H1 (cell line): ENCODE measurements around the gene PLD5. TPM values are rescaled to one million over a fixed set of nuclear protein-coding genes. Genes with fewer than 3 reads are reported as not detected.

Experiments
- CTCF ChIA-PET: fragments of 300-600 bp; sonication (Branson Sonifier 250); formaldehyde crosslinking; loops from one replicate; lab custom pipeline; 2021; ENCODE audit not compliant: partially characterized antibody; lab: Charles Lee
- POLR2A ChIA-PET: fragments of 300-600 bp; sonication (Branson Sonifier 250); formaldehyde crosslinking; loops from one replicate; lab custom pipeline; 2021; ENCODE audit warnings: inconsistent platforms; ENCODE audit not compliant: partially characterized antibody; lab: Charles Lee
- DNase-seq, 2 experiments: peaks; one replicate each; pipeline versions ENCODE4 v3.0.0 to v3.0.0-alpha.2; 2010 to 2022; ENCODE audit warnings: low spot score in 2 of 2, low read depth in 1 of 2, mixed read lengths in 1 of 2
- FAIRE-seq: peaks from 2 replicates; lab custom pipeline; 2011; peaks lifted over from hg19 to GRCh38; lab: Jason Lieb, UNC
- H2AFZ ChIP-seq: 2 replicates; pipeline ENCODE4 v1.8.1; 2012; ENCODE audit warnings: low read length, inconsistent platforms
- H2AK5ac ChIP-seq: 2 replicates; pipeline ENCODE4 v1.6.1; 2013; ENCODE audit warnings: low read depth, low read length
- H2BK120ac ChIP-seq: replicated peaks from 2 replicates; pipeline ENCODE3; 2013; ENCODE audit warnings: low read depth, low read length, inconsistent platforms
- H2BK12ac ChIP-seq: 2 replicates; pipeline ENCODE4 v1.6.1; 2013; ENCODE audit warnings: low read depth, low read length
- H2BK15ac ChIP-seq: 2 replicates; pipeline ENCODE4 v1.6.1; 2013; ENCODE audit warnings: low read length
- H2BK20ac ChIP-seq: 2 replicates; pipeline ENCODE4 v1.6.1; 2013; ENCODE audit warnings: low read length
- H2BK5ac ChIP-seq: 2 replicates; pipeline ENCODE4 v1.6.1; 2013; ENCODE audit warnings: low read depth, low read length
- H3K14ac ChIP-seq: 2 replicates; pipeline ENCODE4 v1.6.1; 2013; ENCODE audit warnings: inconsistent platforms; ENCODE audit not compliant: insufficient read length
- H3K18ac ChIP-seq: 2 replicates; pipeline ENCODE4 v1.6.1; 2013; ENCODE audit warnings: low read length; ENCODE audit errors: extremely low read depth
- H3K23ac ChIP-seq: 2 replicates; pipeline ENCODE4 v1.6.1; 2013; ENCODE audit warnings: inconsistent platforms; ENCODE audit not compliant: insufficient read length
- H3K23me2 ChIP-seq: 2 replicates; pipeline ENCODE4 v1.6.1; 2013; ENCODE audit warnings: low read depth, low read length
- H3K27ac ChIP-seq: 2 replicates; pipeline ENCODE4 v1.6.1; 2011; ENCODE audit warnings: low read depth, low read length, inconsistent platforms
- H3K27me3 ChIP-seq, 4 experiments: replicated peaks in 1 of 4; 1 replicate in 1 of 4; 2 replicates in 3 of 4; pipeline versions ENCODE4 v1.6.1 to v1.8.1; 2011 to 2013; ENCODE audit warnings: low read length in 3 of 4, mild to moderate bottlenecking in 3 of 4, inconsistent platforms in 2 of 4, mixed read lengths in 2 of 4, moderate library complexity in 1 of 4; ENCODE audit not compliant: control insufficient read depth in 3 of 4, insufficient read depth in 3 of 4; ENCODE audit errors: extremely low read depth in 1 of 4
- H3K36me3 ChIP-seq, 4 experiments: 2 replicates each; pipeline versions ENCODE4 v1.6.1 to v1.8.1; 2011 to 2013; ENCODE audit warnings: mild to moderate bottlenecking in 4 of 4, low read length in 3 of 4, moderate library complexity in 2 of 4, control low read depth in 1 of 4, inconsistent platforms in 1 of 4; ENCODE audit not compliant: insufficient read depth in 4 of 4, control insufficient read depth in 2 of 4
- H3K4ac ChIP-seq: replicated peaks from 2 replicates; pipeline ENCODE3; 2013; ENCODE audit warnings: low read length, low read depth, mixed read lengths, inconsistent platforms; ENCODE audit not compliant: insufficient read length
- H3K4me1 ChIP-seq, 4 experiments: replicated peaks in 1 of 4; 1 replicate in 1 of 4; 2 replicates in 3 of 4; pipeline versions ENCODE4 v1.6.1 to v1.8.1; 2011 to 2013; ENCODE audit warnings: low read length in 3 of 4, inconsistent platforms in 2 of 4, mixed read lengths in 1 of 4; ENCODE audit not compliant: insufficient read depth in 4 of 4, control insufficient read depth in 3 of 4
- H3K4me2 ChIP-seq, 2 experiments: 2 replicates each; pipeline versions ENCODE4 v1.6.1 to v1.8.1; 2011 to 2013; ENCODE audit warnings: low read depth in 2 of 2, low read length in 2 of 2, control low read depth in 1 of 2, inconsistent platforms in 1 of 2, mild to moderate bottlenecking in 1 of 2; ENCODE audit not compliant: insufficient read depth in 1 of 2
- H3K4me3 ChIP-seq, 4 experiments: fragments of 200-600, 300-600 bp in 1 of 4; sonication (generic), shearing (Covaris generic), sonication (Bioruptor Twin) in 1 of 4; 2 replicates each; pipeline versions ENCODE4 v1.5.1 to v1.8.1; 2011 to 2016; ENCODE audit warnings: low read length in 4 of 4, low read depth in 3 of 4, control low read depth in 2 of 4, inconsistent platforms in 2 of 4, mild to moderate bottlenecking in 2 of 4, mixed read lengths in 1 of 4, moderate library complexity in 1 of 4; ENCODE audit not compliant: insufficient read depth in 2 of 4; ENCODE audit errors: extremely low read depth in 1 of 4
- H3K56ac ChIP-seq: replicated peaks from 2 replicates; pipeline ENCODE3; 2013; ENCODE audit warnings: low read depth, mild to moderate bottlenecking, mixed read lengths, low read length, inconsistent platforms; ENCODE audit not compliant: insufficient read length
- H3K79me1 ChIP-seq: 2 replicates; pipeline ENCODE4 v1.6.1; 2013; ENCODE audit warnings: low read depth, low read length, control low read depth
- H3K79me2 ChIP-seq, 2 experiments: 2 replicates each; pipeline versions ENCODE4 v1.6.1 to v1.8.1; 2012 to 2013; ENCODE audit warnings: low read length in 2 of 2, mild to moderate bottlenecking in 2 of 2, inconsistent platforms in 1 of 2; ENCODE audit not compliant: insufficient read depth in 2 of 2, control insufficient read depth in 1 of 2
- H3K9ac ChIP-seq, 4 experiments: replicated peaks in 1 of 4; 1 replicate in 1 of 4; 2 replicates in 3 of 4; pipeline versions ENCODE4 v1.6.1 to v1.8.1; 2011 to 2013; ENCODE audit warnings: low read depth in 3 of 4, low read length in 3 of 4, control low read depth in 2 of 4, mild to moderate bottlenecking in 2 of 4, moderate library complexity in 2 of 4, inconsistent platforms in 1 of 4; ENCODE audit errors: extremely low read depth in 1 of 4
- H3K9me3 ChIP-seq, 2 experiments: 2 replicates each; pipeline versions ENCODE4 v1.6.1 to v1.8.1; 2012 to 2013; ENCODE audit warnings: mild to moderate bottlenecking in 2 of 2, moderate library complexity in 2 of 2, control low read depth in 1 of 2, inconsistent platforms in 1 of 2, low read depth in 1 of 2, low read length in 1 of 2, mixed read lengths in 1 of 2; ENCODE audit not compliant: insufficient read depth in 2 of 2
- H4K20me1 ChIP-seq, 2 experiments: replicated peaks in 1 of 2; 2 replicates each; pipeline versions ENCODE3 to v1.8.1; 2011 to 2013; ENCODE audit warnings: inconsistent platforms in 2 of 2, low read length in 2 of 2, mild to moderate bottlenecking in 1 of 2; ENCODE audit not compliant: insufficient read depth in 2 of 2, control insufficient read depth in 1 of 2
- H4K5ac ChIP-seq: 2 replicates; pipeline ENCODE4 v1.6.1; 2013; ENCODE audit warnings: low read length, low read depth, mixed read lengths, inconsistent platforms; ENCODE audit not compliant: insufficient read length
- H4K8ac ChIP-seq: 2 replicates; pipeline ENCODE4 v1.8.0; 2013; ENCODE audit warnings: mild to moderate bottlenecking, moderate library complexity, low read length, inconsistent platforms; ENCODE audit not compliant: insufficient read depth; ENCODE audit errors: extremely low read depth
- H4K91ac ChIP-seq: replicated peaks from 2 replicates; pipeline ENCODE3; 2013; ENCODE audit warnings: low read length, mixed read lengths, inconsistent platforms; ENCODE audit not compliant: insufficient read length
- BCL11A ChIP-seq, 2 experiments: IDR thresholded peaks; one replicate each; pipeline ENCODE4 v1.6.1; 2011; ENCODE audit warnings: low read depth in 2 of 2, low read length in 2 of 2, mild to moderate bottlenecking in 2 of 2
- CBX8 ChIP-seq: fragments of 300-800, 300-1000 bp; sonication (generic); IDR thresholded peaks from 2 replicates; pipeline ENCODE4 v1.7.1; 2016; ENCODE audit warnings: low read depth, low read length, borderline replicate concordance
- GABPA ChIP-seq: IDR thresholded peaks from 2 replicates; pipeline ENCODE4 v1.6.1; 2011; ENCODE audit warnings: mild to moderate bottlenecking, low read length, moderate library complexity, borderline replicate concordance; ENCODE audit not compliant: insufficient read depth
- GTF2F1 ChIP-seq: IDR thresholded peaks from 2 replicates; pipeline ENCODE4 v1.6.1; 2012; ENCODE audit warnings: low read depth, low read length, improper control_type of control experiment, borderline replicate concordance
- JUN ChIP-seq: IDR thresholded peaks from 2 replicates; pipeline ENCODE4 v1.6.1; 2011; ENCODE audit warnings: low read depth, mild to moderate bottlenecking, improper control_type of control experiment, low read length
- KDM1A ChIP-seq: fragments of 200-600, 300-600 bp; sonication (generic); IDR thresholded peaks from 2 replicates; pipeline ENCODE4 v1.7.1; 2016; ENCODE audit warnings: mild to moderate bottlenecking, low read length, borderline replicate concordance
- KDM4A ChIP-seq: IDR thresholded peaks from one replicate; pipeline ENCODE4 v1.7.1; 2012; ENCODE audit warnings: low read depth, mild to moderate bottlenecking, moderate library complexity, low read length, inconsistent platforms; ENCODE audit not compliant: severe bottlenecking
- MAFK ChIP-seq: IDR thresholded peaks from 2 replicates; pipeline ENCODE4 v1.6.1; 2012; ENCODE audit warnings: low read depth, mild to moderate bottlenecking, improper control_type of control experiment, low read length
- PHF8 ChIP-seq: fragments of 200-600 bp; sonication (generic); conservative IDR thresholded peaks from 2 replicates; pipeline ENCODE4 v1.7.1; 2012; ENCODE audit warnings: low read depth, mild to moderate bottlenecking, inconsistent platforms, low read length, moderate library complexity
- SIX5 ChIP-seq: IDR thresholded peaks from 2 replicates; pipeline ENCODE4 v1.6.1; 2011; ENCODE audit warnings: mild to moderate bottlenecking, low read depth, low read length
- SP4 ChIP-seq: IDR thresholded peaks from 2 replicates; pipeline ENCODE4 v1.6.1; 2012; ENCODE audit warnings: low read length, inconsistent platforms
- YY1 ChIP-seq: IDR thresholded peaks from 2 replicates; pipeline ENCODE4 v1.6.1; 2011; ENCODE audit warnings: low read depth, mild to moderate bottlenecking, low read length
- ZNF274 ChIP-seq: IDR thresholded peaks from 2 replicates; pipeline ENCODE4 v1.7.0; 2012; ENCODE audit warnings: low read length, borderline replicate concordance; ENCODE audit errors: extremely low read depth
- WGBS, 2 experiments: shearing (Covaris generic) in 1 of 2; methylation state at CpG; one replicate each; pipeline versions ENCODE4 v1.1.6 to v1.1.7; 2013 to 2015; ENCODE audit warnings: low lambda C conversion rate in 2 of 2, mixed read lengths in 2 of 2, inconsistent platforms in 1 of 2, low coverage in 1 of 2, missing lambda C conversion rate in 1 of 2; ENCODE audit not compliant: insufficient replicate concordance in 2 of 2, insufficient coverage in 1 of 2, insufficient read length in 1 of 2; ENCODE audit errors: extremely low coverage in 1 of 2, missing lambda C conversion rate in 1 of 2; 5-methylcytosine and 5-hydroxymethylcytosine counted together
- polyA plus RNA-seq, 7 experiments: library from polyadenylated mRNA; depleted of rRNA in 3 of 7; stranded (reverse) in 5 of 7; unstranded in 2 of 7; fragments of >200 nt in 5 of 7; fragments of 200-250 nt in 2 of 7; gene quantifications; 1 replicate in 5 of 7; 2 replicates in 1 of 7; 4 replicates in 1 of 7; pipeline versions ENCODE4 v1.2.1 to v1.2.3, GENCODE V29; 2011 to 2013; ENCODE audit warnings: missing spikeins in 2 of 7, mixed read lengths in 2 of 7
- total RNA-seq: library from RNA; stranded (reverse); fragmentation: NEBNext Ultra II Directional; extraction: Animal tissue kit (Norgen Biotek cat#: 25700); gene quantifications from 2 replicates; pipeline ENCODE4 v1.2.1, GENCODE V29; 2021

Gene PLD5
- total and polyA plus RNA-seq, 2 of the 8 experiments (the other 6 are each of a cell fraction or from before 2014, with no cell fraction given): 0.86 to 8.5 TPM

GRCh38 chr1:242349636-242350035 is 174.9 kb downstream of the PLD5 start:
- no peaks in the 10 kb centered on the region for H3K23me2 ChIP-seq
- no peaks in the 10 kb centered on the region for H3K27me3 ChIP-seq
- no peak overlapping the region for H3K27ac ChIP-seq
- H2BK20ac ChIP-seq: no peak overlapping the region
- no peak overlapping the region for H3K14ac ChIP-seq
- no peak overlapping the region for H2BK12ac ChIP-seq
- H3K36me3 ChIP-seq: no peaks in the 10 kb centered on the region; a peak in 1 of 8 replicates
- no peaks in the 10 kb centered on the region for H3K79me2 ChIP-seq
- H2BK120ac ChIP-seq: no peak overlapping the region
- H3K4me2 ChIP-seq: no peak overlapping the region
- no peak overlapping the region for H3K18ac ChIP-seq
- no peak overlapping the region for H3K23ac ChIP-seq
- no peak overlapping the region for H4K8ac ChIP-seq
- no peaks in the 10 kb centered on the region for H3K4me1 ChIP-seq
- H3K4me3 ChIP-seq: no peak overlapping the region
- H3K56ac ChIP-seq: no peak overlapping the region
- no peak for DNase-seq
- H4K91ac ChIP-seq: no peak overlapping the region
- H3K9ac ChIP-seq: no peak overlapping the region
- no peak overlapping the region for H2AFZ ChIP-seq
- 81% methylated on average over 1 of the region's 1 CpG; no CpG with 5 or more reads in 1 of the 2 experiments for WGBS, 2 experiments
- no peak overlapping the region for H2BK5ac ChIP-seq
- no peaks in the 10 kb centered on the region for H3K79me1 ChIP-seq
- H4K5ac ChIP-seq: no peak overlapping the region
- H3K9me3 ChIP-seq: no peaks in the 10 kb centered on the region
- CTCF ChIA-PET: no interaction called here
- no peaks in the 10 kb centered on the region for H4K20me1 ChIP-seq
- no peak overlapping the region for H2AK5ac ChIP-seq
- H3K4ac ChIP-seq: no peak overlapping the region
- no peak for FAIRE-seq
- POLR2A ChIA-PET: no interaction called here
- H2BK15ac ChIP-seq: no peak overlapping the region
- TF ChIP-seq BCL11A (IDR thresholded peaks at IDR 0.05; ENCODE audit: low read depth in 2 of 2, low read length in 2 of 2): no peak
- TF ChIP-seq GABPA: no peak
- TF ChIP-seq KDM1A: no peak
- TF ChIP-seq MAFK: no peak
- TF ChIP-seq ZNF274: no peak
- no peak for TF ChIP-seq CBX8
- TF ChIP-seq PHF8: no peak
- TF ChIP-seq SP4: no peak
- no peak for TF ChIP-seq SIX5
- no peak for TF ChIP-seq JUN
- TF ChIP-seq KDM4A: no peak
- no peak for TF ChIP-seq YY1
- no peak for TF ChIP-seq GTF2F1
